Aorta (tissue), 5 donors: ENCODE data around the gene YWHAB. TPM values are rescaled to one million over a fixed set of nuclear protein-coding genes. Genes with fewer than 3 reads are reported as not detected.

Experiments used
- ATAC-seq: fragments of 200-7000 bp; cut with Tn5 transposase; one replicate; pipeline ENCODE4 v1.9.1; 2022; ENCODE audit warnings: moderate library complexity; ENCODE audit not compliant: low FRiP score
- DNase-seq, 2 donors: peaks; one replicate each; pipeline ENCODE4 v3.0.0-alpha.2; 2020
- H3K27ac ChIP-seq, 2 donors: one replicate each; pipeline ENCODE4 v1.5.1; 2013; ENCODE audit warnings: low read length in 2 of 2, mild to moderate bottlenecking in 2 of 2, moderate library complexity in 2 of 2, control low read depth in 1 of 2, inconsistent platforms in 1 of 2, low read depth in 1 of 2
- H3K27me3 ChIP-seq, 2 donors: one replicate each; pipeline ENCODE4 v1.6.1; 2013; ENCODE audit warnings: control low read depth in 1 of 2, low read length in 1 of 2, mild to moderate bottlenecking in 1 of 2, moderate library complexity in 1 of 2; ENCODE audit not compliant: insufficient read depth in 2 of 2, control insufficient read depth in 1 of 2
- H3K36me3 ChIP-seq, 2 donors: one replicate each; pipeline ENCODE4 v1.6.1; 2013; ENCODE audit warnings: control low read depth in 1 of 2, low read length in 1 of 2, mild to moderate bottlenecking in 1 of 2; ENCODE audit not compliant: insufficient read depth in 2 of 2, control insufficient read depth in 1 of 2
- H3K4me1 ChIP-seq, 2 donors: one replicate each; pipeline ENCODE4 v1.6.1; 2013; ENCODE audit warnings: low read length in 2 of 2, control low read depth in 1 of 2, mild to moderate bottlenecking in 1 of 2, moderate library complexity in 1 of 2; ENCODE audit not compliant: insufficient read depth in 2 of 2, control insufficient read depth in 1 of 2
- H3K4me3 ChIP-seq, 2 donors: one replicate each; pipeline ENCODE4 v1.5.1; 2013; ENCODE audit warnings: low read length in 2 of 2, control low read depth in 1 of 2, mild to moderate bottlenecking in 1 of 2
- H3K9me3 ChIP-seq: one replicate; pipeline ENCODE4 v1.6.1; 2013; ENCODE audit warnings: mild to moderate bottlenecking, low read length; ENCODE audit not compliant: control insufficient read depth
- WGBS, 2 donors: extraction: QIAGEN DNeasy Blood & Tissue Kit; methylation state at CpG; one replicate each; pipeline ENCODE4 v1.1.7; 2013; 5-methylcytosine and 5-hydroxymethylcytosine counted together
- intact Hi-C, 2 donors: fragments of 100-400 bp; cut with DNase I; formaldehyde crosslinking; loops; one replicate each; pipeline versions ENCODE4 v1.14.2 to v1.15.0; 2022
- polyA plus RNA-seq, 2 donors: library from polyadenylated mRNA; stranded (reverse); fragments of 200-250 nt; gene quantifications; one replicate each; pipeline ENCODE4 v1.2.3, GENCODE V29; 2013
- total RNA-seq, 2 donors: library from RNA; stranded (reverse); fragmentation: NEBNext Ultra II Directional; extraction: Animal tissue kit (Norgen Biotek cat#: 25700); gene quantifications; one replicate each; pipeline ENCODE4 v1.2.1, GENCODE V29; 2021
- donor health status: healthy with polysubstance abuse.
- donor health status: Bipolar disorder and iron deficiency.
- donor health status: DM: no; HTN: no; CAD: no.
- donor health status: DM: no; HTN: no; CAD: no.
- donor health status: DM: yes; HTN: yes; CAD: no.

Gene YWHAB
- total and polyA plus RNA-seq, 4 donors, result 105 to 167 (median 141) TPM

GRCh38 chr20:44897133-44897532 is 11.6 kb downstream of the YWHAB start:
- no peak overlapping the region for H3K4me3 ChIP-seq
- peaks cover 11 to 21% of the 10 kb centered on the region in 2 donors for H3K4me1 ChIP-seq
- no peak for DNase-seq
- intact Hi-C loops, result no loop called here
- H3K9me3 ChIP-seq, result no peaks in the 10 kb centered on the region
- 70 to 81% methylated on average over 1 of the region's 1 CpG for WGBS, 2 donors
- no peak overlapping the region for H3K27ac ChIP-seq
- ATAC-seq, result no peak
- H3K27me3 ChIP-seq, result no peaks in the 10 kb centered on the region
- peaks cover 0 to 3% of the 10 kb centered on the region in 2 donors for H3K36me3 ChIP-seq

GRCh38 chr20:44900231-44900854 is 14.8 kb downstream of the YWHAB start:
- DNase-seq, result no peak
- Histone ChIP-seq H3K27ac (no peak overlapping the region), H3K4me1 (peaks cover 7 to 16% of the 10 kb centered on the region in 2 donors), H3K27me3 (no peaks in the 10 kb centered on the region), H3K4me3 (no peak overlapping the region), H3K36me3 (peaks cover 0 to 5% of the 10 kb centered on the region in 2 donors), H3K9me3 (no peaks in the 10 kb centered on the region)
- WGBS, 2 donors, result 89 to 91% methylated on average over 5 of the region's 5 CpGs
- intact Hi-C loops, result no loop called here
- no peak for ATAC-seq

DNA sequence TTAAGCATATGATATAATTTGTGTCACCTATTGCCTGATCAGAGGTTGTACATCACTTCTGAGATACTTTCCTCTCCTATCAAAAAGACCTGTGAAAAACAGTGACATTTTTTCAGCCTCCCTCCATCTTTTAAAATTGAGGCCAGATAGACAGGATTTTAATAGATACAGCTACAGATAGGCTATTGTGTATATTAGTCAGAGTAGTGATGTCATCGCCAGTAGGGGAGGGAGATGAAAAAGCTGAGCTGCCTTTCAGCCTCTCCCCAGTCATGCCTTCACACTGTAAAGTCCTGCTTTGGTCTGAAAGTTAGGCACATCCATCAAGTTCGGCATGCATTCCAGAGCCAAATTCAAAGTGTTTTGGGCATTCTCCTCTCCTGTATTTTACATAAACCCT is 16.5 kb downstream of the YWHAB start:
- intact Hi-C loops, result no loop called here

GRCh38 chr20:44904377-44904776 is 18.9 kb downstream of the YWHAB start:
- Histone ChIP-seq H3K27ac (no peak overlapping the region), H3K36me3 (peaks cover 4 to 7% of the 10 kb centered on the region in 2 donors), H3K27me3 (no peaks in the 10 kb centered on the region), H3K4me3 (no peak overlapping the region), H3K9me3 (no peaks in the 10 kb centered on the region), H3K4me1 (peaks cover 2 to 3% of the 10 kb centered on the region in 2 donors)
- DNase-seq (no peak), ATAC-seq (no peak)
- intact Hi-C loops, result no loop called here
- WGBS, 2 donors, result 77 to 79% methylated on average over 5 of the region's 5 CpGs

More for the DNA sequence above, 16.5 kb downstream of the YWHAB start:
- Histone ChIP-seq H3K36me3 (peaks cover 4 to 5% of the 10 kb centered on the region in 2 donors), H3K9me3 (no peaks in the 10 kb centered on the region), H3K27me3 (no peaks in the 10 kb centered on the region), H3K4me3 (no peak overlapping the region), H3K4me1 (peaks cover 2 to 12% of the 10 kb centered on the region in 2 donors), H3K27ac (no peak overlapping the region)
- ATAC-seq (no peak), DNase-seq (no peak)
- WGBS, 2 donors, result 80 to 83% methylated on average over 2 of the region's 2 CpGs

DNA sequence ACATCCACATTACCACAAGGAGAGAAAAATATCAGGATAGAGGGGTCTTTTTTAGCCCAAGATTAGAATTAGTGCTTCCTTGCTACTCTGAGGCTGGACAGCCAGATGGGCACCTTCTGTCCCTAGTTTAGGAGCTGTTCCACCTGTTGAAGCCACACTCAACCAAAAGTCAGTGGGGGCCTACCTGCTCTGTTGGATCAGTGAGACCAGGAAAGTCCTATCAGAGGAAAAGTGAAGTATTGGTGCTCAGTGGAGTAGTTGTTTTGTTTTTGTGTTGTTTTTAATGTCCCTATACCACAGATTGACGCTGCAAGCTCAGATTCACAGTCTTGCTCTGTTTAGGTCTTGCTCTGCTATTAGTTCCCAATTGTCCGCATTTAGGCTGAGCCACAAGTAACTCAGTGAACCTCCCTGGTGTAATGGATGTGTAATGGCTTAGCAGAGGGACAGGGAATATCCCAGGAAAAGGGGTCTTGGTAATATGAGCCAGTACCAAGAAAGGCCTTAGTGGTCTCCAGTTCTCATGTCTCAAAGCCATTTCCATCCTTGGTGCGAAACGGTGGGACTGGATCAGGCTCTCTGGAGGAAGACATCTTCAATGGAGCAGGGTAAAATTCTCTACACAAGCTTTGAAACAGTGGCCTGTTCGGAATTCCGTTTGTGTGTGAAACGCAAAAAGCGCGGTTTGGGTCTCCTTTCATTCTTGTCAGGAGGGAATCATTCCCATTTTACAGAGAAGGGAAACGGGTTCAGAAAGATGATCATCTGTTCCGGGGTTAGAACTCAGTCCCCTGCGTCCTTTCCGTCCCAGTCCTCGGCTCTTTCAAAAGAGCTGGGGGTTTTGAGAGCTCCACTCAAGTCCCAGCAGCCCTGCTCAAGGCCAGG is 23.7 kb downstream of the YWHAB start:
- Histone ChIP-seq H3K27me3 (no peaks in the 10 kb centered on the region), H3K4me1 (no peaks in the 10 kb centered on the region), H3K27ac (no peak overlapping the region), H3K4me3 (peak overlapping the region; percentile 18 to 32), H3K36me3 (peaks cover 2 to 6% of the 10 kb centered on the region in 2 donors), H3K9me3 (no peaks in the 10 kb centered on the region)
- WGBS, 2 donors, result 22% methylated on average over 14 of the region's 14 CpGs
- intact Hi-C loops, result no loop called here
- ATAC-seq, result no peak
- no peak for DNase-seq

DNA sequence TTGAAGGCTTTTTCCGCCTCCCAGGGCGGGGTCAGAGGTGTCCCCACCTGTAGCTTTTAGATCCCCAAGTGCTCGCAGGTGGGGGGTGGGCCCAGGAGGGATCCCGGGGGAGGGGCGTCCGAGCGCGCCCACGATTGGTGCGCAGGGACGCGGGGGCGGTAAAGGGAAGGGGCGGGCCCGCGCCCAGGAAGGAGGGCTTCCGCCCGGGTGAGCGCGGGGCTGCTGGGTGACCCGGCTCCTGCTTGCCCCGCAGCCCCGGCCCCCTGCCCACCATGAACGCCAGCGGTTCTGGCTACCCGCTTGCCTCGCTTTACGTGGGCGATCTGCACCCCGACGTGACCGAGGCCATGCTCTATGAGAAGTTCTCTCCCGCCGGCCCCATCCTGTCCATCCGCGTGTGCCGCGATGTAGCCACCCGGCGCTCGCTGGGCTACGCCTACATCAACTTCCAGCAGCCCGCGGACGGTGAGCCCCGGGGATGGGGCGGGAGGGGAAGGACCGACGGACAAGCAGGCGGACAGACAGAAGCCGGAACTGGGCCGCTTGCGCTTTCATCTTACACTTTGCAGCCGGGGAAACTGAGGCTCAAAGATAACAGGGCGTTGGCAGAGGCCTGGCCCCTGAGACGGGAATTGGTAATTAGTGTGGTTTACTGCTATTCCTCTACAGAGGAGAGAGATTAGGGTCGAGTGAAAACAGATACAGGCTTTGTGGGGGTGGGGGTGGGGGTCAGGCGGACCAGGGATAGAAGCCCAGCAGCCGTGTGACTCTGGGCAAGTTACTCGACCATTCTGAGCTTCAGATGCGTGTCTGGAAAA is 24.6 kb downstream of the YWHAB start, which contains the start of gene PABPC1L:
PABPC1L (plus strand) TSS at position 189 of the 818 bp plus-strand sequence; CDS start at position 273, 84 bp downstream.
- H3K9me3 ChIP-seq, result no peaks in the 10 kb centered on the region
- no peaks in the 10 kb centered on the region for H3K4me1 ChIP-seq
- no peak within 1 kb of the TSS for H3K27ac ChIP-seq
- DNase-seq (peak; percentile 63 to 88), ATAC-seq (peak; percentile 89)
- peak within 1 kb of the TSS; percentile 18 to 42 for H3K4me3 ChIP-seq
- H3K36me3 ChIP-seq, result peaks cover 2 to 6% of the 10 kb centered on the region in 2 donors
- WGBS, 2 donors, result 1% methylated on average over 55 to 61 of the region's 61 CpGs
- intact Hi-C loops, result no loop called here
- no peaks in the 10 kb centered on the region for H3K27me3 ChIP-seq

GRCh38 chr20:44910690-44911262 is 25.3 kb downstream of the YWHAB start:
- H3K36me3 ChIP-seq, result peaks cover 2 to 4% of the 10 kb centered on the region in 2 donors
- DNase-seq (no peak), ATAC-seq (peak; percentile 40)
- H3K27me3 ChIP-seq, result no peaks in the 10 kb centered on the region
- H3K4me1 ChIP-seq, result no peaks in the 10 kb centered on the region
- no peak overlapping the region for H3K27ac ChIP-seq
- 62 to 67% methylated on average over 17 of the region's 17 CpGs for WGBS, 2 donors
- intact Hi-C loops, result no loop called here
- no peak overlapping the region for H3K4me3 ChIP-seq
- H3K9me3 ChIP-seq, result no peaks in the 10 kb centered on the region

- intact Hi-C loops, result no loop called here
- 70 to 71% methylated on average over 21 of the region's 21 CpGs for WGBS, 2 donors
- H3K36me3 ChIP-seq, result peaks cover 2% of the 10 kb centered on the region in 2 donors
- H3K4me3 ChIP-seq, result no peak overlapping the region
- H3K9me3 ChIP-seq, result no peaks in the 10 kb centered on the region
- no peaks in the 10 kb centered on the region for H3K27me3 ChIP-seq
- no peak for DNase-seq
- H3K27ac ChIP-seq, result no peak overlapping the region
- no peak for ATAC-seq
- no peaks in the 10 kb centered on the region for H3K4me1 ChIP-seq
Measured at GRCh38 chr20:44911264-44911921, 25.9 kb downstream of the YWHAB start.
